Measurements from ENCODE around the gene PTPRD.

The PTPRD gene

DNA sequence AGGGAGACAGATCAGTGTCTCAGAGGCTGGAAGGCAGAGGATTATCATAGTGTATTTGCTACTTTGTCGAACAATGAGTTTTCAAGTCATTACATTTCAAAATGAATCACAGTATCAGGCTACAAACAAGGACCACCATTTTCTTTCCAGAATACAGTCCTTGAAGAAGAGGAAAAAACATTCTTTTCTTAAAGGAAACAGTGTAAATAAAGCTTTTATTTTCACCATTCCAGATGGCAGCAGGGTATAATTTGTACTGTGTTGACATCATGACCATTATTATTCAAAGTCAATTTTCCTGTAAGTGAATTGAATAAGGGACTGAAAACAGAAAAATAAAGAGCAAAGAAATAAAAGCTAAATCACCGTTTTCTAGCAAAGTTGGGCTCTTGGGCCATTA lies 2076.0 kb downstream of the PTPRD start:
- no peak for DNase-seq

DNA sequence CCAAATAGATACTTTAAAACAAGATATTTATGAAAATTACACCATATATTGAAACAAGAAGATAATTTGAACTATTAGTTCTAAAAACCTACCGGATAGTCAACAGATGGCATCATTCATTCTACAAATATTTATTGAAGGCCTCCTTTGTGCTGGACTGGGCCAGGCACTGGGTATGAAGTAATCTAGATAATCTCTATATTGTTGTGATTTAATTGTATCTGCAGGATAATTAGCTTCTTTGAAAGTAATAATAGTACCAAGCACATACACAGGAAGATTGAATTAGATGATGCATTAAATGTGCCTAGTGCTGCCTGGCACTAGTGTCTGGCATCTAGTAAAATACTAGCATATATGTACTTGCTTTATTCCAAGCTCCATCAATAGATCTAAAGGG lies 2078.0 kb downstream of the PTPRD start:
- DNase-seq: no peak

DNA sequence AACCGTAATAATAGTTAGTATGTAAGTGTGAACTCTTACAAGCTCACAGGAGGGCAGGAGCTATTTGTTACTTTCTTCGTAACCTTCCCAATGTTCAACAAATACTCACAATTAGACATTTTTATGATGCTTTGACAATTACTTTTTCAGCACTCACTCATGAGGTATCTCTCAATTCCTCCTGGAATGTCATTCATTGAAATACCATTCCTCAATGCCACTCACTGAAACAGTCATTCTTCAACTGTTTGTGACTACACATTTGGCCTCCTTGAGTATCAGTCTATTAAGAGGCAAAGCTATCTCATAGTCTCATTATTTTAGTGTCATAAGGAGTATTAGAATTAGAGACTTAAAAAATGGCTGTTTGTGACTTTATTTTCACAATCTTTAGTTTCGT lies 2079.1 kb downstream of the PTPRD start:
- DNase-seq: no peak

DNA sequence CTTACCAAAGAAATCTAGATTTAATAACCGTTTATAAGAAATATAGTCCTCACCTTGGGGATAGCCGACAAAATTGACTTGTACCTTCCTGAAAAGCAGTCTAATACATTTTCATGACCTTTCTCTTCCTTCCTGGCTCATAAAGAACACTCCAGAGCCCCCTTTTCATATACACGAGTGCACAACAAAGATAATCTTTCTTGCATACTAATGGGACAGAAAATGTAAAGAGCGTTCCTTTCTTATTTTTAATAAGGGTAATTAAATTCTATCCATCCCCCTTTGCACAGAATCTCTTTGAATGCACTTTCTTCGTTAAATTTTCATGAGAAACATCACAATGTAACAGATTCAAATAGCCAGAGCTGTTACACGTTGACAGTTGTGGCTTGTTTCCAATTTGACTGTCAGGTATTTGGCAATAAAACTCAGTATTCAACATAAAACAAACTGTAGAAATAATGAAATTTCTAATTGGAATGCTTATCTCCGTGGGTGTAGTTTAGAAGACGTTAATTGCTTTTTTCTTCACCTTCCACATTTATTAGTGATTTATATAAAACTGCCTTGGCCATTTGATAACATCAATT lies 2080.9 kb downstream of the PTPRD start:
- DNase-seq: no peak

DNA sequence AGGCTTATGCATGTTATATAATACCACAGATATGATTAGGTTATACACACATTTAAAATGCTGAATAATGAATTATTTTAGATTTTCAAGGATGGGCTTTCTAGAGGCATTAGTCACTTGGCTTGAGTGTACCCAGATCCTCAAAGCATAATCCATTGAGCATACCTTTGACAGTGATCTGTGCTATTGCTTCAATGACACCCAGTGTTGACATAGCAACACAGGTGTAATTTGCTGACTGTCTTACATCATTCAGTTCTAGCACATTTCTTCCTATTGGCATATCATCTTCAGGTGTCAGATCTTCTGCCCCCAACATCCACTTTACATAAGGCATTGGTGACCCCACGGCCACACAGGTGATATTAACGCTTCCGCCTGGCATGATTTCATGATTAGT lies 2091.7 kb downstream of the PTPRD start:
- no peak for DNase-seq

DNA sequence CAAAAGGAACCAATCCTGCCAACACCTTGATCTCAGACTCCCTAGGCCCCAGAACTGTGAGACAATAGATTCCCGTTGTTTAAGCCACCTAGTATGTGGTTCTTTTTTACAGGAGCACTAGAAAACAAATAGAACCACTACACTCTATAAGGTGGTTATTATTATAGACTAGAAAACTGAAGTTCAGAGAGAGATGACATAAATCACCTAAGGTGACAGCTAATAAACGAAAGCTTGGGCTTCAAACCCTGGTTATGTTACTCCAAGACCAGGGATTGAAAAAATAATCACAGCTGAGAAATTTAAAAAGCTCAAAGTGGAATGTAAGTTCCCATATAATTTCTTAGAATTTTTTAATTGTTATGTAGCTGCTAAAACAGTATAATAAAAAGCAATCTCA lies 2097.1 kb downstream of the PTPRD start:
- DNase-seq: no peak

DNA sequence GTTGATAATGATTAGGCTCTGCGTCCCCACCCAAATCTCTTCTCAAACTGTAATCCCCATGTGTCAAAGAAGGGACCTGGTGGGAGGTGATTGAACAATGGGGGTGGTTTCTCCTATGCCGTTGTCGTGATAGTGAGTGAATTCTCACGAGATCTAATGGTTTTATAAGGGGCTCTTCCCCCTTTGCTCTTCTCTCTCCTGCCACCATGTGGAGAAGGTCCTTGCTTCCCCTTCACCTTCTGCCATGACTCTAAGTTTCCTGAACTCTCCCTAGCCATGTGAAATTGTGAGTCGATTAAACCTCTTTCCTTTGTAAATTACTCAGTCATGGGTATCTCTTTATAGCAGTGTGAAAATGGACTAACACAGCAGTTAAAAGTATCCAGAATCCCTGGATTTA lies 2098.0 kb downstream of the PTPRD start:
- no peak for DNase-seq

DNA sequence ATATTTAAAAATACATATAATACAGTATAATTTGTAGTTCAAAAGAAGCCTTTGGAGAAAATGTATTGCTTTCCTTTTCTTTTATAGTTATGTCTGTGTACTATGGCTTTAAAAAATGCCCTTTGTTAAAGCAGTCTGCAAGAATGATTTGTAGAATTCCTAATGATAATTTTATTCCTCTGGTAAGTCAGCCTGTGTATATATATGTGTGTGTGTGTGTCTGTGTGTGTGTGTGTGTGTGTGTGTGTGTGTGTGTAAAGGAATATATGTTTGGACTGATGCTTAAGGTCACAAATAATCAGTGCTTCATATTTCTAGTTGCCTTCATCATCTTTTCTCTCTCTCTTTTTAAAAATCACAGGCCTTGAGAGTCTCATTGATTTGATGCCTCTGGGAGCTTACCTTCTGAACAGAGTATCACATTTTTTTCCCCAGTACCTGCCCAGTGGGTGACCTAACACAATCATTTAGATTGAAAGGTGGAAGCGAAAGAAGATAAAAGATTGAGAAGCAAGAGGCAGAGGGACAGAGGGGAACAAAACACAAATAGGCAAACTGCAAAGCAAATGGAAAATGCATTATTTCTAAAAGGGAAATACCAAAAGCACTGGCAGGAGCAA lies 2104.0 kb downstream of the PTPRD start:
- DNase-seq: no peak

DNA sequence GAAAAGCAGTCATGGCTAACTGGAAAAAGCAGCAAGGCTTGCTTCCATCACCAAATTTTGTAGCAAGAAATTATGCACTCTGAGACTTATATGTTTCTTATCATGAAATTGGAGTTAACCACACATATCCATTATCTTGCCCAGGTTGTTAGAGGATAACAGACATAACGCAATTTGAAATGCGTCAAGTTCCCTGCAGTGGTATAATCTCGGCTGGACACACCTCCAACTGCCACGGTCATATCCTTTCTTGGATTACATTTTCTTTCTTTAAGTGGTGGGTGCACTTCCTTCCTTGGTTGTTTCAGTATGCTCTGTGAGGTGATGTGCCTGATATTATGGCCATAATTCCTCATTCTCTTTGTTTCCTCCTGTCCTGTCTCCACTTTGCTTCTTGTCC lies 2118.2 kb downstream of the PTPRD start:
- no peak for DNase-seq

DNA sequence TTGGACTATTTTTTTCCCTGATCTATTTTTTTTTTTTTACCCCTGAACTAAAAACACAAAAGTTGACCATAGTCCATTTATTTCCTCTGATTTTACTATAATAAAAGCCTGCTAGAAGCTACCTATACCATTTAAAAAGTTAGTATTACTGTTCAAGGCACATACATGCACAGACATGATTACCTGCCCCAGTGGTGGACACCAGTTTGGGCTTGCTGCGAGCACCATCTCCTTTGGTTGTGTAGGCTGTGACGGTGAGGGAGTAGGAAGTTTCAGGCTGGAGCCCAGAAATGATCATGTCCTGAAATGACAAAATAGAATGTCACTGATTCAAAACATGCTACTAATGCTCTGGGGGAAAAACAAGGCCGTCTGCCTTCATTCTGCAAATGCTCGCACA lies 2120.1 kb downstream of the PTPRD start:
- no peak for DNase-seq

DNA sequence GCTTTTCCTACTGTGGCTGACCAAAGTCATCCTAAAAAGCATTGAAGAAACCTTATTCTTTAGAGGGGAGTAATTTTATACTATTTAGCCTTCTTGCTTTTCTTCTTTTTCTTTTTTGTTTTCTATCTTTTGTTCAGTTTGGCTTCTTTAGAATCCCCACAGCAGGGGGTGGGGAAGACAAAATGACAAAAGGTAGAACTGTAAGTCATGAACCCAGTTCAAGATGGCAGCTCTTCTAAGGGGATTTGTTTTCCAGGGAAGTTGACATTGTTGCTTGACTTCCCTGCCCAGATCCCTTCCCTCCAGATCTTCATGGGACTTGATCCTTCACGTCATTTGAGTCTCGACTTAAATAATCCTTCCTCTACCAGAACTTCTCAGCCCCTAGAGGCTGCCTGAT lies 2120.8 kb downstream of the PTPRD start:
- DNase-seq: no peak

DNA sequence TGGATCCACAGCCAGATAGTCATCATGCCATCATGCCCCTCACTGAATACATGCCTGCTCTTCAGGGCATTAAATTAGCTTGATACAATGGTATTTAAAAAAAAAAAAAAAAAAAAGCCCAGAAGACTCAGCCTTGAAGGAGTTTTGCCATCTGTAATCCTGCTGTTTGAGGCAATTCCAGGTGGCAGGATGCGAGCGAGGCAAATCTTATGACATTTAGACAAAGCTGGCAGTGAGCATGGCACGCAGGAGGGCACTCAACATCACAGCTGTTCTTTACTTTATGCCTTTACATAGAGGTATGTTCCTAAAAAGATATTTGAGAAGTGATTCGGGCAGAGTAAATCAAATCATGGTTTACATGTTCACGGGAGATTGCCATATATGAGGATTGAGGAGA lies 2121.2 kb downstream of the PTPRD start:
- DNase-seq: no peak

DNA sequence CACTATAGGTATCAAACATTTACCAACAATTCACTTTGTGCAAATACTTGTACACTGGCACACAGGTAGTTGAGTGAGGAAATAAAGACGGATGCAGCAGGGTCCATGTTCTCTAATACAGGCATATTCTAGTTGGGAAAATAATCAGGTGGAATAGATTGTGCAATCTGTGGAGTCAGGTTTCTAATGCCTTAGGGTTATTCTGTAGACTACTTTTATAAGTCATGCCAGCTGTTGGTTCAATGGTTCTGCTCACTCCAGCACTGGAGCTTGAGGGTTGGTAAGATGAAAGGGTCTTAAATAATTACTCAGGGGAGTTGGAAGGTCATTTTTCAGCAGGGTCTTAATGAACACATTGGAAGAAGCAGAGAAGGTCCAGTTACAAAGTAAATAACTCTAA lies 2123.0 kb downstream of the PTPRD start:
- no peak for DNase-seq

DNA sequence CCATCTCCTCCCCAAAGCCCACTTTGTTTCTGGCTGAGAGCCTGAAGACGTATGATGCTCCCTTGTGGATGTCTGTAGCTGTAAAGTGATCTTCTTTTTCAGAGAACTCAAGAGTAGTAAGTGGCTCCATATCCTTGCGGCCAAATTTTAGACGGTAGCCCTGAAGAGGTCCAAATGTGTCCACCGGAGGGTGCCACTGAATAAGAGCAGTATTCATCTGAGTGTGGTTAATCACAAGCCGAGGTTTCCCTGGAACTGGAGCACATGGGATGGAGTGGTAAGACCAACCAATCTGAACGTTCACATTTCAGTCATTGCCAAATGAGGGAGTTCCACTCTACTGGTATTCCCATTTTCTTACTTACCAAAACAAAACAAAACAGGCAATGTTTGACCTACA lies 2126.7 kb downstream of the PTPRD start:
- DNase-seq: peak in 1 of 2 experiments; percentile 3

DNA sequence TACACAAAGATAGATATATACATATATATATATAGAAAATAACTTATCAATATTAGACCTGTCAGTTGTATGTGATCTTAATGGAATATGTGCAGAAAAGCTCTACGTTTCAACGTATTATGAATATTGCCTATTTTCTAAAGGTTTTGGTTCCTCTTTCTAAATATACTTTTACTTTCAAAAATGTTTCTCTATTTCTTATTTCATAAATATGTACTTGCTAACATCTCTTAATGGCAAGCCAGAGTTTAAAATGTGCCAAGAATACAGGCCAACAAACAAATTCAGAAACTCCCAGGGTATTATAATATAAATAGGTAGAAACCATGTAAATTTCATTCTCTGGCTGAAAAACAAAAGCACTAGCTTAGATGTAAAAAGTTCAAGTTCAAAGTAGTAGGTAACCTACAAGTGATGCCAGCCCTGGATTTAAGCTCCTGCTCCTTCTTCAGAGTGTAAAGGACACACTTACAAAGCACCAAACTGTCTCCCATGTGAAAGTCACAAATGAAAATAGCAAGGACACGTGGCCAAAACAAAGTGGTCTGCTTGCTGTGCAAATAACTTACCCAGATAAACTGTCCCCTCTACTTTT lies 2128.1 kb downstream of the PTPRD start:
- DNase-seq: no peak

DNA sequence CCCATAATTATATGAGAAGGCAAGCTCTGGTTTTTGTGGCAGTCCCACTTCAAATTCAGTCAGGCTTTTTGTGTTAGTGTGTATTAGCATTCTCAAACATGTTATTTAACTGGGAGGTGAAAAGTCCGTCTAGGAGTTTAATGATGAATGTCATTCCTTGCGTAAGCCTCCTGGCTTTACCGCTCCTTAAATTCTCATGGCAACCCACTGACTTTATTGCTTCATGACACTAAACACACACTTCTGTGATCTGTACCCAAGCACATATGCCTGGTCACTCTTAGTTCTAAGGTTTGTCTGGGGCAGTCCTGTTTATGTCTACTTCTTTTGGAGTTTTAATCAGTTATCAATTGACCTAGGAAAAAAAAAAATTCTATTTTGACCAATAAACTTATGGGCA lies 2135.4 kb downstream of the PTPRD start:
- DNase-seq: no peak

DNA sequence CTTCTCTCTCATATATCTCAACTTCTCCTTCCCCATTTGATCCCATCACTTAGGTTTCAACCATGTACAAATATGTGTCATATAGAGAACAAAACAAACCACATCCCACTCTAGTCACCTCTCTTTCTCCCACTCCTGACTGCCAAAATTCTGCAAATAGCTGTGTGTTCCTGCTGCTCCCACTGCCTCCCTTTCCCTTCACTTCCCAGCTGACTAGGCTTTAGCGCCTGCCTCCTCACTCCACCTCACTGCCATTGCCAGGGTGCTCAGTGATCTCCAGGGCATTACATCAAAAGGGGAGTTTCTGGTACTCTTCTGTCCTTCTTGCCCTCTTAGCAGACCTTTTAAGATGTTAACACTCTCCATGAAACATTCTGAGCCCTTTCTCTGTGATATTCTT lies 2137.9 kb downstream of the PTPRD start:
- DNase-seq: no peak

DNA sequence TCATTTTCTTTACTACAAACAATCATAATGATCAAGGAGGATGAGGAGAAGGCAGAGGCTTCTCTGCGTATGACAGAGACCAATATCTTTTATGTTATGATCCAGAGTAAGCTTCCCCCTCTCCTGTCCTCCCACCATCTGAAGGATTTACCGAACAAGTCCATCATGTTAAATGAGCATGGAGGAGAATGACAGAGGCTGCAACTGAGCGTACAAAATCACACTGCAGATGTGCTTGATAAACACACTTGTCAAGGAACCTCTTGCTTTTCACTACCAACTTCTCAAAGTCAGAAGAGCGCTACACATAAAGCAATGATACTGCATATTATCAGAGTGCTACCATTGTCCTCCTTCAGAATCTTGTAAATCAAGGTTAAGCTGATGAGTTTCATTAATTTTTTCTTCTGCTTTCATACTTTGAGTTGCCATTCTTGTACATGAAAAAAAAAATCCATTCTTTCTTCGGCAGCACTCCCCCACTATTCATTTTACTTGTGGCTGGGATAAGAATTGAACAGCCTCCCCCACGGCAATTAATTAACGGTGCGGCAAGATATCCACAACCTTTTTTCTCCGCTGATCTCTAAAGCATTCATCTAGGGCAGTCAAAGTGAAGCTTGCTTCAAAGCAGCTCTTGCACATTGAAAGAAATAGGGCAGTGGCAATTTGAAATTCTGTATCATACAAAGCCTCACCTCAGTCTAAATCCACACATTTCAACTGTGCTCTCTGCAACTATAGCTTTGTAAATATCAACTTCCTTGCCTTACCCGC lies 2139.4 kb downstream of the PTPRD start:
- DNase-seq: no peak

DNA sequence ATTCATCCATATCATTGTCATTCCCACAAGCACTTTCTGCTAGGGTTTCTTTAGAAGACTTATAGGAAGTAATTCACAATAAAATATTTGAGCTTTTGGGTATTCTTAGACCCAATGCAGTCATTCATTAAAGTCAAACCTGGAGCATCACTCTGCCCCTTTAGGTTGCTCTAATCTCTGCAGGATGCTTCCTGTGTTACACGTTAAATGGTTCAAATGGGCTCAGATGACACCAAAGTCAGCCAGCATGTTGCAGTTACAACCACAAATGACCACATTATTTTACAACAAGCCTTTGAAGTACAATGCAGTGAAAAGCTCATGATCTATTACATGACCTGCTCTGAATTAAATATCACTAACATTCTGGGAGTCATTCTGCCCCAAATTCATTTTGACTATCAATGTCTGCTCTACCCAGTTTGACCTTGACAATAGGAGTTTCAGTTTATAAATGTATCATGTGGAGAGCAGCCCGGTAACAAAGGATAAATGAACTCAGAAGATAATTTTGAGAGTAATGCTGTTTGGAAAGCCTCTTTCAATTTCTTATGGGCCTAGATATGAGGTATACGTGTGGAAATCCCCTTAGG lies 2144.7 kb downstream of the PTPRD start:
- no peak for DNase-seq

DNA sequence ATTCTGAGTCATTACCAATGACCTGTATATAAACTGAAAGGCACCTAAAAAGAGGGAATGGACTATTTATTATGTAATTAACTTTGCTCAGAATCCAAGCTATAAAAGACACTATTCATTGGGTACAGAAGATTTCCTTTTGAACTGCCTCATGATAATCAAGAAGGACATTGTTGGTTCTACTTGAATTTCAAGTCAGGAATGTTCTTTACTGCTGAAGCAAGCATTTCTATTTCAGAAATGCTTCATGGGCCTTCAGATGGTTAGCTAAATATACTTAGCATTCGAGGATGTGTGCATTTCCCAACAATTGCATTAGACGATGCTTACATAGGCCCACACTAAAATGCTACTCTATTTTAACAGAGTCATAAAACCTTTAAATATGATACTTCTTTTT lies 2155.0 kb downstream of the PTPRD start:
- DNase-seq: no peak

DNA sequence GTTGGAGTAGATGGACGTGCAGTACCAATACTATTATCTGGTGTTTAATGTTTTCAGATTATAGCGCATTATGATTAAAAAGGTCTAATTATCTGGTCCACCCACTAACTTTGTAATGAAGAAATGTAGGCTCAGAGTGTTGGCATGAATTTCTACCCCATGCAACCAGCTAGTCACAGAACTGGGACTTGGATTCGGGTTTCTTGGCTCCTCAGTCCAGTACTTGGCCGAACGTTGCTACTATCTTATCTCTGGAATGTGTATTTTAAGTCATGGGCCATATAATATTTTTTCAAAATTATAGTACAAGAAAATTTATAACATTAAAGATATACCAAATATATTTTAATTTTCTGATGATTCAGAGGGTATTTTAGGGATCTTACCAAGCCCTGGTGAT lies 2155.7 kb downstream of the PTPRD start:
- DNase-seq: no peak

DNA sequence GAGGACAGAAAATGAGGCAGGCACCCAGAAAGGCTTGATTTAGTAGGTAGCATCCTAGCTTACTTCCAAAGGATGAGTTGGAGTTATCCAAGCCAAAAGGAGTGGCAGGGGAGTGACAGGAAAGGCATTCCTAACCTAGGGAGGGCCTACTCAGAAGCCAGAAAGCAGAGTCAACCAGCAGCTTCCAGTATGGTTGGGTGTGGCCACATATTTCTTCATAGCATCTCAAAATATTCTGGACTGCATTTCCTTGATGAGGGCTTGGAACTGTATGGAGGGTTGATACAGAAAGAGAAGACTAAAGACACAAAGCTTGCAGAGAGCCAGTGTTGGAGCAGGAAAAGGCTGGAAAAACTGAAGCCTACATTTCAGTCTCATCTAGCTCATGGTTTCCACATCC lies 2156.5 kb downstream of the PTPRD start:
- no peak for DNase-seq

DNA sequence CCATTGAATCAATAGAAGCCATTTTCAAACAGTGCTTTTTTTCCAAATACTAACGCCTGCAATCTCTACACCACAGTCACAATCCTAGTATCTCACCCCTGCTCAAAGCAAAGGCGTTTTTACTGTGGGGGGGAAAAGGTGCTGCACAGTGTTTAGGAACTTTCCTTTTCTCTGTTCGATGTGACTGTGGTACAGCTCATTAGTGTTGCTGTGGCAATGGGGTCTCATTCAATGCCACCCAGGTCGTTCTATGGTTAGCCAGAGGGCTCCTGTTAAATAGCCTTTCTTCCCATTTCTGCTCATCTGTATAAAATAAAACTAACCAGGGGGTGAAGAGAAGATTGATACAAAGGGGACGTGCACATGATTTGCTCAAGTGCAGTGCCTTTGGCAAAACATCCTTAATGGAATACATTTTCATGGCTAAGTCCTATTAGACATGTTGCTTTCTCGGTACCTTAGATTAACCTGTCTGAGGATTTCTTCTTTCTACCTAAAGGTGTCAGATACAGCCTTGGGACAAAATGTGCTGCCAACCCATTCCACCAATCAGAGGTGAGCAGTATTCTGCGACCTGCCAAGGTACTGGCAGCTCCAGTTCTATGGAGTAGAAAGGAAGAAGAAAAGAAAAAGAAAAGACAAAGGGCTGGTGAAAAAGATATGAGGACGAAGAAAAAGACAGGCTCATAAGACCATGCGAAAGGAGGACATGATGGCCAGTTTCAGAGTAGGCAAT lies 2161.8 kb downstream of the PTPRD start:
- no peak for DNase-seq
